Karpas-422 (cell line): Measurements from ENCODE around the gene JMJD8. TPM values are rescaled to one million over a fixed set of nuclear protein-coding genes. Genes with fewer than 3 reads are reported as not detected.

Source experiments
- DNase-seq: peaks from one replicate; pipeline ENCODE4 v3.0.0-alpha.2; 2015
- H2AFZ ChIP-seq: fragments of 200-600 bp; sonication (generic); 2 replicates; pipeline ENCODE4 v1.6.1; 2014; ENCODE audit warnings: antibody characterized with exemption, low read length, mixed read lengths
- H3K27ac ChIP-seq: fragments of 200-600 bp; sonication (generic); 2 replicates; pipeline ENCODE4 v1.5.1; 2014; ENCODE audit warnings: mild to moderate bottlenecking, low read length, moderate library complexity
- H3K27me3 ChIP-seq: fragments of 200-600 bp; sonication (generic); 2 replicates; pipeline ENCODE4 v1.6.1; 2014; ENCODE audit warnings: low read length, mixed read lengths
- H3K36me3 ChIP-seq: fragments of 200-600 bp; sonication (generic); 2 replicates; pipeline ENCODE4 v1.6.1; 2014; ENCODE audit warnings: low read length, mixed read lengths; ENCODE audit not compliant: insufficient read depth
- H3K4me1 ChIP-seq: fragments of 200-600 bp; sonication (generic); 2 replicates; pipeline ENCODE4 v1.6.1; 2014; ENCODE audit warnings: mild to moderate bottlenecking, low read length, mixed read lengths
- H3K4me2 ChIP-seq: fragments of 200-600 bp; sonication (generic); 2 replicates; pipeline ENCODE4 v1.6.1; 2014; ENCODE audit warnings: low read length, low read depth, mild to moderate bottlenecking; ENCODE audit not compliant: poor library complexity, severe bottlenecking
- H3K4me3 ChIP-seq: fragments of 200-600 bp; sonication (generic); 2 replicates; pipeline ENCODE4 v1.5.1; 2014; ENCODE audit warnings: mild to moderate bottlenecking, antibody characterized with exemption, low read length, mixed read lengths
- H3K79me2 ChIP-seq: fragments of 200-600 bp; sonication (generic); 2 replicates; pipeline ENCODE4 v1.6.1; 2014; ENCODE audit warnings: mild to moderate bottlenecking, low read length, mixed read lengths
- H3K9ac ChIP-seq: fragments of 200-600 bp; sonication (generic); 2 replicates; pipeline ENCODE4 v1.6.0; 2014; ENCODE audit warnings: low read length
- H3K9me2 ChIP-seq: fragments of 200-600 bp; sonication (generic), shearing (Covaris generic); replicated peaks from 2 replicates; pipeline ENCODE4 v1.6.0; 2014; ENCODE audit warnings: mild to moderate bottlenecking, low read length, moderate library complexity; ENCODE audit not compliant: insufficient read depth
- H3K9me3 ChIP-seq: fragments of 300-700, 200-600 bp; sonication (generic); 2 replicates; pipeline ENCODE4 v1.6.1; 2014; ENCODE audit warnings: low read length, mixed read lengths
- H4K20me1 ChIP-seq: fragments of 200-600 bp; sonication (generic); 2 replicates; pipeline ENCODE4 v1.6.1; 2014; ENCODE audit warnings: mild to moderate bottlenecking, antibody characterized with exemption, low read length, low read depth; ENCODE audit not compliant: insufficient read depth
- total RNA-seq: library from RNA; depleted of rRNA; stranded (reverse); fragments of >200 nt; shearing (Covaris generic); gene quantifications from 2 replicates; pipeline ENCODE4 v1.2.3, GENCODE V29; 2014; ENCODE audit warnings: low replicate concordance

JMJD8 gene
- total RNA-seq, 1 experiment from 2014 or later: 28.1 TPM

DNA sequence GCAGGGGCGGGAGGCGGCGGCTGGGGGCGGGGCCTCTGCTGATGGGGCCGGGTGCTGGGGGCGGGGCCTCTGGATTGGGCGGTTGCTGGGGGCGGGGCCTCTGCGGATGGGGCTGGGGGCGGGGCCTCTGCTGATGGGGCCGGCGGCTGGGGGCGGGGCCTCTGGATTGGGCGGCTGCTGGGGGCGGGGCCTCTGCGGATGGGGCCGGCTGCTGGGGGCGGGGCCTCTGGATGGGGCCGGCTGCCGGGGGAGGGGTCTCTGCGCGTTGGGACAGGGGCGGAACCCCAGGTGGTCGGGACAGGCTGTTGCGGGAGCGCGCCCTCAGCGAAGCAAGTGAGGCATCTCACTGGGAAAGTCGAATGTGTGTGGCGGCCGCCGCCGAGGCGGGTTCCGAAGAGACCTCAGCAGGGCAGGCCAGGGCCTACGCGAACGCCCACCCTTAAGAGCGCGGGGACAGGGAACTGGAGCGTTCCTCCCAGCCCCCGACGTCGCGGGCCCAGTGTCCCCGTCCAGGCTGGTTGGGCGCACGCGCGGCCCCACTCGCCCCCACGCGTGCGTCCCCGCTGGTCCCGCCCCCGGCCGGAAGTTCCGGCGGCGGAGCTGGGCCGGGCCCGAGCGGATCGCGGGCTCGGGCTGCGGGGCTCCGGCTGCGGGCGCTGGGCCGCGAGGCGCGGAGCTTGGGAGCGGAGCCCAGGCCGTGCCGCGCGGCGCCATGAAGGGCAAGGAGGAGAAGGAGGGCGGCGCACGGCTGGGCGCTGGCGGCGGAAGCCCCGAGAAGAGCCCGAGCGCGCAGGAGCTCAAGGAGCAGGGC is 4.1 kb downstream of the JMJD8 start, which contains the start of gene STUB1:
STUB1 (plus strand) TSS at position 597 of the 811 bp plus-strand sequence; CDS start at position 713, 116 bp downstream.
- Histone ChIP-seq H4K20me1 (peaks cover 17% of the 10 kb centered on the region), H3K9me2 (no peaks in the 10 kb centered on the region), H3K4me2 (peak within 1 kb of the TSS; percentile 93), H3K36me3 (0 out of 2 replicates have a peak, but pooled peaks cover 4% of the 10 kb centered on the region), H3K79me2 (peaks cover 27% of the 10 kb centered on the region), H3K9me3 (no peaks in the 10 kb centered on the region), H3K27me3 (no peaks in the 10 kb centered on the region), H3K9ac (peak within 1 kb of the TSS; percentile 96), H3K4me3 (peak within 1 kb of the TSS; percentile 89), H3K4me1 (peaks cover 30% of the 10 kb centered on the region), H3K27ac (peak within 1 kb of the TSS; percentile 75), H2AFZ (no peak within 1 kb of the TSS)
- DNase-seq: peak; percentile 96

DNA sequence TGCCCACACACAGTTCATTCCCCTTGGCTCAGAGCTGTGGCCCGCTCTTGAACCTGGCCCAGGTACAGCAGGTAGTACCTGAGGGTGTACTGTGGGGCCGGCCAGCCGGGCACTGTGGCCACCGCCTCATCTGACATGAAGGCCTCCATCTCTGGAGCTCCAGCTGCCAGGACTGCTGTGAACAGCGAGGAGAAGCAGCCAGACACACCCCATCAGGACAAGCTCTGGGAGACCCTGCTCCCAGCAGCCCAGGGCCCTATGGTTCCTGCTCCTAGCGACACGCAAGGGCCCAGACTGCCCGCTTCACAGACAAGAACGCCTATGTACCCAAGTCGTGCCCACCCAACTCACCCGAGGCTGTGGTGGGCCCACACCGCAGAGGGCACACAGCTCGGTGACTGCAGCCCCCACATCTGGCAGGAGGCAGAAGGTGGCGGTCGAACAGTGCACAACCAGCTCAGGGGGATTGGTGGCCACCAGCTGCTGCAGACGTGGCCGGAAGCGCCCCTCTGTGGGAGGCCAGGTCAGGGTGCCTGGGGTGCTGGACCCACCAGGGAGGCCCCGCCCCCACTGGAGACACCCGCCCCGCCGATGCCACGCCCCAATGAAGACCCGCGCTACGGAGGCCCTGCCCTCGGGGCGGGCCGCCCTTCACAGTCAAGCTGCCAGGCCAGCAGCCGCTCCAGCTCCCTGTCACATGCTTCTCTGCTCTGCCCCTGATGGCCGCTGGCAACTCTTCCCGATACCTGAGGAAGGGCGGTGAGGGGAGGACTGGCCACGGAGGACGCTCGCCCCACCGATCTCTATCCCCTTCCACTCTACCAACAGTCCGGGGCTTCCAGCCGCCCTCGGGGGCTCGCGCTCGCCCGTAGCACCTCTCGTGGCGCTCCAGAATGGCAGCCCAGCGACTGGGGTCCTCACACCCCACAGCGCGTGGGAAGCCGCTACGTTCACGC is 5.0 kb downstream of the JMJD8 start:
- Histone ChIP-seq H3K36me3 (peaks cover 4% of the 10 kb centered on the region; the same call in 1 of the 2 replicates), H3K9me3 (no peaks in the 10 kb centered on the region), H2AFZ (no peak overlapping the region), H3K4me3 (no peak overlapping the region), H3K4me1 (peaks cover 30% of the 10 kb centered on the region), H3K27ac (no peak overlapping the region), H3K9ac (peak overlapping the region; percentile 41; the same call in 1 of the 2 replicates), H4K20me1 (peaks cover 20% of the 10 kb centered on the region), H3K4me2 (peak overlapping the region; percentile 23), H3K9me2 (no peaks in the 10 kb centered on the region), H3K27me3 (no peaks in the 10 kb centered on the region), H3K79me2 (peaks cover 27% of the 10 kb centered on the region)
- DNase-seq: peak; percentile 85

DNA sequence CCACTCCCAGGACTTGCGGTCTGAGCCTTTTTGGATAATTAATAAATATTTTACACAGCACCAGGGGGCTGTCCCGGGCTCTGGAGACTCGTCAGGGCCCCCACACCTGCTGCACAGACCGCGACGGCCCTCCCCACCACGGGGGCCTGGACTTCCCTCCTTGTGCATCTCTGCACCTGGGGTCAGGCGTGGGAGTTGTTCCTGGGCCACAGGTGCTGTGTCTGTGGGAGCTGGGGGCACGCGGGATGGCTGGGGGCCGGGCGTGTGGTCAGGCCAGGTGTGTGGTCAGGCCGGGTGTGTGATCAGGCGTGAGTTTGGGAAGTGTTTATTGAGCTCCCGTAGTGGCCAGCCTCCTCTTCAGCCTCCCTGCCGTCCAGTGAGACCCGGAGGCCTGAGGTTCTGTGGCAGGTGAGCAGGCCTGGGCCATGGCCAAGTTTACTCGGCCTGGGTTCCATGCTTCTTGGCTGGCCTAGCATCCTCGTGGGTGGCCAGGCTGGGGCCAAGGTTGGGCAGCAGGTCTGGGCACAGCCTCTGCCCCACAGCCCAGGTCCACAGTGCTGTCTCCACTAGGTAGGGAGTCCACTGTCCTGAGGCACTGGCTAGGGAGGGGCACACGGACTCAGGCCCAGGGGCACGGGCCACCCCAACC is 5.8 kb downstream of the JMJD8 start:
- H3K9me2 ChIP-seq: no peaks in the 10 kb centered on the region
- no peak overlapping the region for H3K9ac ChIP-seq
- H3K79me2 ChIP-seq: peaks cover 26% of the 10 kb centered on the region
- peaks cover 20% of the 10 kb centered on the region for H4K20me1 ChIP-seq
- no peak overlapping the region for H3K27ac ChIP-seq
- no peak for DNase-seq
- no peak overlapping the region for H2AFZ ChIP-seq
- H3K4me3 ChIP-seq: no peak overlapping the region
- peaks cover 29% of the 10 kb centered on the region for H3K4me1 ChIP-seq
- no peaks in the 10 kb centered on the region for H3K9me3 ChIP-seq
- peaks cover 4% of the 10 kb centered on the region; the same call in 1 of the 2 replicates for H3K36me3 ChIP-seq
- no peaks in the 10 kb centered on the region for H3K27me3 ChIP-seq
- H3K4me2 ChIP-seq: no peak overlapping the region

DNA sequence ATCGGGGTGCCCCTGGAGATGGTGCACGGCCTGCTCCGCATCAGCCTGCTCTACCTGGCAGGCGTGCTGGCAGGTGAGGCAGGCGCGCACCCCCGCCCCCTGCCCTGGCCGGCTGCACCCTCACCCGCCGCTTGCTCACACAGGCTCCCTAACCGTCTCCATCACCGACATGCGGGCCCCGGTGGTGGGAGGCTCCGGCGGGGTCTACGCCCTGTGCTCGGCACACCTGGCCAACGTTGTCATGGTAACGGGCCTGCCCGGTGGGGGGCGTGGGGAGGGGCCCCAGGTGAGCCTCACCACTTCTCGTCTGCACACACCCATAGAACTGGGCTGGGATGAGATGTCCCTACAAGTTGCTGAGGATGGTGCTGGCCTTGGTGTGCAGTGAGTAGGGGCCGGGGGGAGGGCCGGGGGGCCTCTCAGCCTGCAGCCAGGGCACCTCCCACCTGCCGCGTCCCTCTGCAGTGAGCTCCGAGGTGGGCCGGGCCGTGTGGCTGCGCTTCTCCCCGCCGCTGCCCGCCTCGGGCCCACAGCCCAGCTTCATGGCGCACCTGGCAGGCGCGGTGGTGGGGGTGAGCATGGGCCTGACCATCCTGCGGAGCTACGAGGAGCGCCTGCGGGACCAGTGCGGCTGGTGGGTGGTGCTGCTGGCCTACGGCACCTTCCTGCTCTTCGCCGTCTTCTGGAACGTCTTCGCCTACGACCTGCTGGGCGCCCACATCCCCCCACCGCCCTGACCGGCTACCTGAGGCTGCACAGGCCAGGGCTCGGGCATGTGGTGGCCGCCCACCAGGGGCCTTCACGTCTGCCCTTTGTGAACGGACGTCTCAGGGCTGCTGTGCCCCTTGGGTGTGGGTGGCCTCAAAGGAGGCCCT is 6.6 kb downstream of the JMJD8 start:
- Histone ChIP-seq H3K9ac (no peak overlapping the region), H3K4me3 (no peak overlapping the region), H2AFZ (no peak overlapping the region), H3K27me3 (no peaks in the 10 kb centered on the region), H3K27ac (no peak overlapping the region), H3K9me2 (no peaks in the 10 kb centered on the region), H3K79me2 (peaks cover 20% of the 10 kb centered on the region), H4K20me1 (peaks cover 20% of the 10 kb centered on the region), H3K36me3 (peaks cover 4% of the 10 kb centered on the region; the same call in 1 of the 2 replicates), H3K9me3 (no peaks in the 10 kb centered on the region), H3K4me1 (peaks cover 21% of the 10 kb centered on the region), H3K4me2 (no peak overlapping the region)
- no peak for DNase-seq

DNA sequence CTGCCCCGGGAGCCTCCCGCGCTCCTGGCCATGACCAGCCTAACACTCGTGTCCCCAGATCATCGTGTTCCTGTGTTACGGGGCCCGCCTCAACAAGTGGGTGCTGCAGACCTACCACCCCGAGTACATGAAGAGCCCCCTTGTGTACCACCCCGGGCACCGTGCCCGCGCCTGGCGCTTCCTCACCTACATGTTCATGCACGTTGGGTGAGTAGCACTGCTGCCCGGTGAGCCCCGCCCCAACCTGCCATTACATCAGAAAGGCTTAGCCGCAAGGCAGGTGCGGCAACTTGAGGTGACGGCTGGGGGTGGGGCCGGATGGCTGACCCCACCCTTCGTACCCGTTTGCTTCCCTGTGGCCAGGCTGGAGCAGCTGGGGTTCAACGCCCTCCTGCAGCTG is 7.2 kb downstream of the JMJD8 start:
- Histone ChIP-seq H3K9ac (no peak overlapping the region), H3K4me1 (peaks cover 15% of the 10 kb centered on the region), H3K9me2 (no peaks in the 10 kb centered on the region), H2AFZ (no peak overlapping the region), H3K4me2 (no peak overlapping the region), H4K20me1 (peaks cover 20% of the 10 kb centered on the region), H3K79me2 (peaks cover 13% of the 10 kb centered on the region), H3K27ac (no peak overlapping the region), H3K9me3 (no peaks in the 10 kb centered on the region), H3K36me3 (no peaks in the 10 kb centered on the region; the same call in 1 of the 2 replicates), H3K4me3 (no peak overlapping the region), H3K27me3 (no peaks in the 10 kb centered on the region)
- no peak for DNase-seq

DNA sequence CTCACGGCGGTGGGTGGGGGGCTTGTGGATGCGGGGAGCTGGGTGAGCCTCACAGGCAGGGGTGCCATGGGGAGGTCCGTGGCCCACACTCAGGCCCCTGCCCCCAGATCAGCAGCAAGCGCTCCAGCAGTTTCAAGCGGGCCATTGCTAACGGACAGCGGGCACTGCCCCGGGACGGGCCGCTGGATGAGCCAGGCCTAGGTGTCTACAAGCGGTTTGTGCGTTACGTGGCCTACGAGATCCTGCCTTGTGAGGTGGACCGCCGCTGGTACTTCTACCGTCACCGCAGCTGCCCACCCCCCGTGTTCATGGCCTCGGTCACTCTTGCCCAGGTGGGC is 7.6 kb downstream of the JMJD8 start:
- Histone ChIP-seq H3K4me2 (no peak overlapping the region), H3K4me1 (peaks cover 12% of the 10 kb centered on the region), H3K27me3 (no peaks in the 10 kb centered on the region), H4K20me1 (peaks cover 16% of the 10 kb centered on the region), H3K36me3 (no peaks in the 10 kb centered on the region; the same call in 1 of the 2 replicates), H3K9me3 (no peaks in the 10 kb centered on the region), H3K9me2 (no peaks in the 10 kb centered on the region), H3K79me2 (peaks cover 9% of the 10 kb centered on the region), H3K27ac (no peak overlapping the region), H3K4me3 (no peak overlapping the region), H2AFZ (no peak overlapping the region), H3K9ac (no peak overlapping the region)
- no peak for DNase-seq

DNA sequence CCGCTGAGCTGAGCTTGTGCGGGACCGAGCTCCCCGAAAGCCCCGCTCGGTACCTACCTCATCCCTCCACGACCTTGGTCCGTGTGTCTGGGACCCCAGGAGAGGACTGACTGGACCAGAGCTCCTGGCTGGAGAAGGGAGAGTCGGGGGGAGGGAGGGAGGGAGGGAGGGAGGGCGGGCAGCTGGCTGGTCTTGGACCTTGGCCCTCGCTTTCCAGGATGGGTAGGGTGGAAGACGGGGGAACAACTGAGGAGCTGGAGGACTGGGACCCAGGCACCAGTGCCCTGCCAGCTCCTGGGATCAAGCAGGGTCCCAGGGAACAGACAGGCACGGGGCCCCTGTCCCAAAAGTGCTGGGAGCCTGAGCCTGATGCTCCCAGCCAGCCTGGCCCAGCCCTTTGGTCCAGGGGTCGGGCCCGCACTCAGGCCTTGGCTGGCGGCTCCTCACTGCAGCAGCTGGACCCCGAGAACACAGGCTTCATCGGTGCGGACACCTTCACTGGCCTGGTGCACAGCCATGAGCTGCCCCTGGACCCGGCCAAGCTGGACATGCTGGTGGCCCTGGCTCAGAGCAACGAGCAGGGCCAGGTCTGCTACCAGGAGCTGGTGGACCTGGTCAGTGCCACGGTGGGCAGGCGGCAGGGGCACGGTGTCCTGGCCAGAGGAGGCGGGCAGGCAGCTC is 8.1 kb downstream of the JMJD8 start:
- Histone ChIP-seq H3K4me1 (peaks cover 7% of the 10 kb centered on the region), H3K9me3 (no peaks in the 10 kb centered on the region), H3K9ac (no peak overlapping the region), H3K27me3 (no peaks in the 10 kb centered on the region), H2AFZ (no peak overlapping the region), H4K20me1 (peaks cover 11% of the 10 kb centered on the region; the same call in 1 of the 2 replicates), H3K4me2 (no peak overlapping the region), H3K27ac (no peak overlapping the region), H3K79me2 (peaks cover 4% of the 10 kb centered on the region), H3K9me2 (no peaks in the 10 kb centered on the region), H3K4me3 (no peak overlapping the region), H3K36me3 (peaks cover 3% of the 10 kb centered on the region; the same call in 1 of the 2 replicates)
- no peak for DNase-seq
